ENCODE measurements around the gene PARL. TPM values are rescaled to one million over a fixed set of nuclear protein-coding genes. Genes with fewer than 3 reads are reported as not detected.
"Not testable (repeated sequence)": the region's sequence is repeated elsewhere in the genome, so short reads cannot be mapped to it uniquely, and the experiment has no call there.

PARL gene
- total RNA-seq, 1 experiment from 2014 or later: 55.7 TPM

DNA sequence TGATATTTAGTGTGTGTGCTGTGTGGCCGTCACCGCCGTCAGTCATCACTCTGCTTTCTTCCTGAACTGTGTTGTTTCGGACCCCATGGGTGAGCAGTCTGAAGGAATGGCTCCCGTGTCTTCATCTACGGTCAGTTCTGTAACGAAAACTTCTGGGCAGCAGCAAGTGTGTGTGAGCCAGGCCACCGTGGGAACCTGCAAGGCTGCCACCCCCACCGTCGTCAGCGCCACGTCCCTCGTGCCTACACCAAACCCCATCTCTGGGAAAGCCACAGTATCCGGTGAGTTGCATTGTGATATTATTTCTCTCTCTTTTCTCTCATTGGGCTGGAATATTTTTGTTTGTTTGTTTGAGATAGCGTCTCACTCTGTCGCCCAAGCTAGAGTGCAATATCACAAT is 94.0 kb downstream of the PARL start:
- Histone ChIP-seq H3K9me3 (no peaks in the 10 kb centered on the region), H3K36me3 (peaks cover 75% of the 10 kb centered on the region), H3K27me3 (no peaks in the 10 kb centered on the region), H3K4me3 (no peak overlapping the region)
- DNase-seq: no peak

DNA sequence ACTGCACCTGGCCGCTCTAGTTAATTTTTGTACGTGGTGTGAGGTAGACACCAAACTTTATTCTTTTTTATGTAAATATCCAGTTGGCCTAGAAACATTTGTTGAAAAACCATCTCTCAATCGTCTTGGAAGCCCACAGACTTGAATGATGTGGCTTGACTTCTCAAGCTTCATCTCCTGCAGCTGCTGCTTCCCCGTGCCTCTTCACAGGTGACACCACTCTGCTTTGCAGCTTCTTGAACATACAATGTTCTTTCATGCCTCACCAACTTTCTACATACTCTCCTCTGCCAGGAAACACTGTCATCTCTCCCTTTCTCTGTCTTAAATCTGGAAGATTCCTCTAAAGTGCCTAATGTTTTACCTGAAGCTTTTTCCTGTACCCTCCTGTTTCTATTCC is 94.9 kb downstream of the PARL start:
- Histone ChIP-seq H3K4me3 (no peak overlapping the region), H3K36me3 (peaks cover 79% of the 10 kb centered on the region), H3K9me3 (no peaks in the 10 kb centered on the region), H3K27me3 (no peaks in the 10 kb centered on the region)
- no peak for DNase-seq

DNA sequence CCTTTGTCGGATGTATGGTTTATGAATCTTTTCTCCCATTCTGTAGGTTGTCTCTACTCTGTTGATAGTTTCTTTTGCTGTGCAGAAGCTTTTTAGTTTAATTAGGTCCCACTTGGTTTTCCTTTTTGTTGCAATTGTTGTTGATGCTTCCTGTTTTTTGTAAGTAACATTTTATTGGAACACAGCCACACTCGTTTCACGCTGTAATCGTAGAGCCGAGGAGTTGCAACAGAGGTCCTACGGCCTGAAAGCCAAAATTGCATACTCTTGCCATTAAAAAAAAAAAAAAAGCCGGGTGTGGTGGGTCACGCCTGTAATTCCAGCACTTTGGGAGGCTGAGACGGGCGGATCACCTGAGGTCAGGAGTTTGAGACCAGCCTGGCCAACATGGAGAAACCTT is 100.2 kb downstream of the PARL start:
- H3K4me3 ChIP-seq, H3K9me3 ChIP-seq, H3K27me3 ChIP-seq, DNase-seq: not testable (repeated sequence)
- H3K36me3 ChIP-seq: peaks cover 80% of the 10 kb centered on the region

DNA sequence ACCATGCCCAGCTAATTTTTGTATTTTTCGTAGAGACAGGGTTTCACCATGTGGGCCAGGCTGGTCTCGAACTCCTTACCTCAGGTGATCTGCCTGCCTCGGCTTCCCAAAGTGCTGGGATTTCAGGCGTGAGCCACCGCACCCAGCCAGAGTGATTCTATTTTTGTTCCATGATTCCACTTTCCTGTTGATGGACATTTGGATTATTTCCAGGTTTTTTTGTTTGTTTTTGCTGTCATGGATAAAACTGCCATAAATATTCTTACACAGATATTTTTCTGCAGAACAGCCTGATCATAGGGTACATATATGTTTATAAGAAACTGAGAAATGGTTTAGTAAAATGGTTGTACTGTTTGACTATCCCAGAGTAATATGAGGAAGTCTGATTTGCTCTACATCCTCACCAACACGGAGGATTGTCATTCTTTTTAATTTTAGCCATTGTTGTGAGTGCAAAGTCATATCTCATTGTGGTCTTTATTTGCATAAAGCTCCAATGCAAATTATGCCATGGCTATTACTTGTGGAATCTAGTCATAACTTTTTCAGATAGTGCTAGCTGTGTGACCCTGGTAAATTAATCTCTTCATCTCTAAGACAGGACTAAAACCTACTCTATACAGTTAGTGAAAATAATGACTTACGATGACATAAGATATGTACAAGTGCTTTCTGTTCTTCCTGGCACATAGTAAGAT is 102.0 kb downstream of the PARL start:
- Histone ChIP-seq H3K4me3 (no peak overlapping the region), H3K9me3 (no peaks in the 10 kb centered on the region), H3K27me3 (no peaks in the 10 kb centered on the region), H3K36me3 (peaks cover 84% of the 10 kb centered on the region)
- no peak for DNase-seq

DNA sequence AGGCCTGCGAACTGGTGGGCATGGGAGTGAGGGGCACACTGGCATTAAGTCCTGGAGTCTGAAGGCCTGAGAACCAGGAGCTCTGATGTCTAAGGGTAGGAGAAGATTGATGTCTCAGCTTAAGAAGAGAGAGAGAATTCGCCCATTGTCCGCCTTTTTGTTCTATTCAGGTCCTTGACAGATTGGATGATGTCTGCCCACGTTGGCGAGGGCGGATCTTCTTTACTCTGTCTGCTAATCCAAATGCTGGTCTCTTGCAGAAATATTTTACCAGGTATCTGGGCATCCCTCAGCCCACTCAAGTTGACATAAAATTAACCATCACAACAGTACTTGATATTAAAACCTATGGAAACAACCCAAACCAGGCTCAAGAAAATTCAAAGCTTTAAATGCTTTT is 103.4 kb downstream of the PARL start:
- no peak for DNase-seq
- no peak overlapping the region for H3K4me3 ChIP-seq

DNA sequence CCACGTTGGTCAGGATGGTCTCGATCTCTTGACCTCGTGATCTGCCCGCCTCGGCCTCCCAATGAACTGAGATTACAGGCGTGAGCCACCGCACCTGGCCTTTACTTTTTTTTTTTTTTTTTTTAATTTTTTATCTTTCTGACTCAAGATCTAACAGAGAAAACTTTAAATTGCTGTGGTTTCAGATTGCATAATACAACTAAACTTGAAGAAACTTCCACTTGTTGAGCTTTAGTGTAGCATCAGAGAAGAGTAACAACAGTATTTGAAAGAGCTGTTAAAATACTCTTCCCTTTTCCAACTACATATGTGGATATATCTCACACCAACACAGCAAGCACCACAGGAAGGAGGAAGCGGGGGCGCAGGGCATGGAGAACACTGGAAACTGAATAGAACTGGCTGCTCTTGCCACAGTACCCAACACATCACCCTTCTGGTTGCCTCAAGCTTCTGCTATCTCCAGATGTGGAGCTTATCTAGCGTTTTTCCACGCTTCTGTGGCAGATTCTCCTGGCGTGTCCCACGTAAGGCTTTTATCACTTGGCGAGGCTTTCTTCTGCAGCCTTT is 104.7 kb downstream of the PARL start:
- Histone ChIP-seq H3K4me3 (no peak overlapping the region), H3K36me3 (peaks cover 88% of the 10 kb centered on the region), H3K9me3 (no peaks in the 10 kb centered on the region), H3K27me3 (no peaks in the 10 kb centered on the region)
- DNase-seq: no peak

More for the DNA sequence above, 103.4 kb downstream of the PARL start:
- no peaks in the 10 kb centered on the region for H3K27me3 ChIP-seq
- H3K36me3 ChIP-seq: peaks cover 85% of the 10 kb centered on the region
- no peaks in the 10 kb centered on the region for H3K9me3 ChIP-seq

Other genes starting within 250 kb of the PARL start
- gene KLHL24, start 249.3 kb downstream of the PARL start, total RNA-seq (2014; rRNA removed; shearing (Covaris generic); ENCODE audit: low replicate concordance): 13.4 and 36.8 TPM in 2 replicates
- gene YEATS2, start 187.1 kb downstream of the PARL start, total RNA-seq (2014; rRNA removed; shearing (Covaris generic); ENCODE audit: low replicate concordance): 26.6 and 34.6 TPM in 2 replicates
- 3.1 TPM in 1 of 2 replicates, not detected in the other for gene MAP6D1, start 59.3 kb downstream of the PARL start, total RNA-seq (2014; rRNA removed; shearing (Covaris generic); ENCODE audit: low replicate concordance)
- gene ABCC5, start 133.0 kb upstream of the PARL start, total RNA-seq (2014; rRNA removed; shearing (Covaris generic); ENCODE audit: low replicate concordance): 6.6 and 7.9 TPM in 2 replicates
- gene HTR3D, start 146.9 kb upstream of the PARL start, total RNA-seq (2014; rRNA removed; shearing (Covaris generic); ENCODE audit: low replicate concordance): not detected in 2 replicates
- not detected in 2 replicates for gene HTR3C, start 168.2 kb upstream of the PARL start, total RNA-seq (2014; rRNA removed; shearing (Covaris generic); ENCODE audit: low replicate concordance)
- gene HTR3E, start 212.2 kb upstream of the PARL start, total RNA-seq (2014; rRNA removed; shearing (Covaris generic); ENCODE audit: low replicate concordance): not detected in 2 replicates